Astrocyte of the spinal cord (primary cell): ENCODE results near the gene MYO3B.

Experiments
- DNase-seq: peaks from one replicate; pipeline ENCODE4 v3.0.0; 2011; ENCODE audit warnings: low read depth, low spot score
- H3K4me3 ChIP-seq: 2 replicates; pipeline ENCODE4 v1.5.1; 2011; ENCODE audit warnings: low read depth, mild to moderate bottlenecking, low read length, moderate library complexity
- CTCF ChIP-seq: IDR thresholded peaks from 2 replicates; pipeline ENCODE4 v1.5.1; 2012; ENCODE audit warnings: low read depth, mild to moderate bottlenecking, low read length, inconsistent platforms
- in situ Hi-C: cut with HindIII; loops from 2 replicates; pipeline ENCODE4 v1.10.0; 2017; ENCODE audit warnings: low sequenced_read_pairs

The MYO3B gene

GRCh38 chr2:170521299-170521698 is 343.4 kb downstream of the MYO3B start:
- in situ Hi-C loops = no loop called here
- no peak for TF ChIP-seq CTCF
- H3K4me3 ChIP-seq = no peak overlapping the region
- no peak for DNase-seq

GRCh38 chr2:170523506-170523905 is 345.6 kb downstream of the MYO3B start:
- in situ Hi-C loops = no loop called here
- DNase-seq = no peak
- TF ChIP-seq CTCF = no peak
- H3K4me3 ChIP-seq = no peak overlapping the region

- in situ Hi-C loops = no loop called here
- no peak for TF ChIP-seq CTCF
- DNase-seq = no peak
- no peak overlapping the region for H3K4me3 ChIP-seq
Measured at GRCh38 chr2:170524828-170525565, 347.1 kb downstream of the MYO3B start.

- in situ Hi-C loops = no loop called here
- H3K4me3 ChIP-seq = no peak overlapping the region
- TF ChIP-seq CTCF = no peak
- peak; percentile 98 for DNase-seq
Measured at GRCh38 chr2:170525566-170525900, 347.6 kb downstream of the MYO3B start.

GRCh38 chr2:170530284-170530745 is 352.4 kb downstream of the MYO3B start:
- in situ Hi-C loops = no loop called here
- no peak overlapping the region for H3K4me3 ChIP-seq
- TF ChIP-seq CTCF = peak; percentile 10
- peak; percentile 97 for DNase-seq

- no peak for TF ChIP-seq CTCF
- DNase-seq = no peak
- no peak overlapping the region for H3K4me3 ChIP-seq
- in situ Hi-C loops = no loop called here
Measured at GRCh38 chr2:170530803-170531564, 353.0 kb downstream of the MYO3B start.
